ENCODE results near the gene MARVELD3. TPM values are rescaled to one million over a fixed set of nuclear protein-coding genes. Genes with fewer than 3 reads are reported as not detected.
A peak's percentile ranks its signal among the peaks of the same experiment; 100 is the strongest.
"Not testable (repeated sequence)": the region's sequence is repeated elsewhere in the genome, so short reads cannot be mapped to it uniquely, and the experiment has no call there.

Gene MARVELD3
- not detected for total RNA-seq

GRCh38 chr16:71626018-71626857 is at the start of gene MARVELD3:
Gene MARVELD3 (plus strand): TSS chr16:71626184. CDS start chr16:71626230, 46 bp downstream.
- peak in 1 of 2 donors; percentile 20 for DNase-seq (ENCODE audit: low spot score in 2 of 2)
- FAIRE-seq = no peak

- FAIRE-seq = no peak
- no peak for DNase-seq (ENCODE audit: low spot score in 2 of 2)
Observed at GRCh38 chr16:71576971-71577370, 49.0 kb upstream of the MARVELD3 start, which contains the start of gene TAT. Gene TAT (minus strand): TSS chr16:71577092. CDS start chr16:71576415, 677 bp downstream.

GRCh38 chr16:71582553-71582848 is 43.5 kb upstream of the MARVELD3 start:
- not testable (repeated sequence) for DNase-seq (ENCODE audit: low spot score in 2 of 2); FAIRE-seq

- FAIRE-seq (no peak), DNase-seq (ENCODE audit: low spot score in 2 of 2) (no peak)
Observed at GRCh38 chr16:71584543-71585317, 41.3 kb upstream of the MARVELD3 start.

- DNase-seq (ENCODE audit: low spot score in 2 of 2) = no peak
- no peak for FAIRE-seq
Observed at GRCh38 chr16:71585318-71585703, 40.7 kb upstream of the MARVELD3 start.

GRCh38 chr16:71589334-71589733 is 36.6 kb upstream of the MARVELD3 start:
- DNase-seq (ENCODE audit: low spot score in 2 of 2); FAIRE-seq: not testable (repeated sequence)

GRCh38 chr16:71590071-71590470 is 35.9 kb upstream of the MARVELD3 start:
- not testable (repeated sequence) for FAIRE-seq; DNase-seq (ENCODE audit: low spot score in 2 of 2)

- FAIRE-seq (no peak), DNase-seq (ENCODE audit: low spot score in 2 of 2) (no peak)
Observed at GRCh38 chr16:71590584-71590983, 35.4 kb upstream of the MARVELD3 start.

- DNase-seq (ENCODE audit: low spot score in 2 of 2) (no peak), FAIRE-seq (no peak)
Observed at GRCh38 chr16:71591917-71592316, 34.1 kb upstream of the MARVELD3 start.

- FAIRE-seq (no peak), DNase-seq (ENCODE audit: low spot score in 2 of 2) (no peak)
Observed at GRCh38 chr16:71593048-71593999, 32.7 kb upstream of the MARVELD3 start.

- FAIRE-seq = no peak
- DNase-seq (ENCODE audit: low spot score in 2 of 2) = no peak
Observed at GRCh38 chr16:71594000-71594646, 31.9 kb upstream of the MARVELD3 start.

- not testable (repeated sequence) for DNase-seq (ENCODE audit: low spot score in 2 of 2); FAIRE-seq
Observed at GRCh38 chr16:71595340-71595826, 30.6 kb upstream of the MARVELD3 start.

GRCh38 chr16:71598426-71598825 is 27.6 kb upstream of the MARVELD3 start:
- DNase-seq (ENCODE audit: low spot score in 2 of 2); FAIRE-seq: not testable (repeated sequence)

GRCh38 chr16:71600822-71601221 is 25.2 kb upstream of the MARVELD3 start:
- FAIRE-seq = no peak
- DNase-seq (ENCODE audit: low spot score in 2 of 2) = no peak

GRCh38 chr16:71609066-71609465 is 16.9 kb upstream of the MARVELD3 start:
- DNase-seq (ENCODE audit: low spot score in 2 of 2) (no peak), FAIRE-seq (no peak)

GRCh38 chr16:71610447-71610846 is 15.5 kb upstream of the MARVELD3 start:
- DNase-seq (ENCODE audit: low spot score in 2 of 2) (no peak), FAIRE-seq (no peak)

GRCh38 chr16:71610936-71611871 is 14.8 kb upstream of the MARVELD3 start:
- FAIRE-seq = no peak

GRCh38 chr16:71614956-71615355 is 11.0 kb upstream of the MARVELD3 start:
- DNase-seq (ENCODE audit: low spot score in 2 of 2); FAIRE-seq: not testable (repeated sequence)

More at GRCh38 chr16:71610936-71611871, 14.8 kb upstream of the MARVELD3 start:
- peak; percentile 52 to 72 for DNase-seq (ENCODE audit: low spot score in 2 of 2)
